ENCODE results near the gene DOCK2.
"Not testable (repeated sequence)": the region's sequence is repeated elsewhere in the genome, so short reads cannot be mapped to it uniquely, and the experiment has no call there.

Gene DOCK2

GRCh38 chr5:170076211-170076610, 439.1 kb downstream of the DOCK2 start:
- no peak for DNase-seq

- DNase-seq: no peak
Observed at GRCh38 chr5:170076739-170077138, 439.7 kb downstream of the DOCK2 start.

GRCh38 chr5:170077526-170077925, 440.5 kb downstream of the DOCK2 start:
- no peak for DNase-seq

GRCh38 chr5:170078458-170078857, 441.4 kb downstream of the DOCK2 start:
- no peak for DNase-seq

- DNase-seq: no peak
Observed at GRCh38 chr5:170078931-170079330, 441.9 kb downstream of the DOCK2 start.

- no peak for DNase-seq
Observed at GRCh38 chr5:170080217-170080616, 443.1 kb downstream of the DOCK2 start.

- DNase-seq: no peak
Observed at GRCh38 chr5:170080786-170081445, 443.8 kb downstream of the DOCK2 start.

- no peak for DNase-seq
Observed at GRCh38 chr5:170081616-170082015, 444.5 kb downstream of the DOCK2 start.

GRCh38 chr5:170082701-170083100, 445.6 kb downstream of the DOCK2 start:
- no peak for DNase-seq

- DNase-seq: no peak
Observed at GRCh38 chr5:170087168-170087817, 450.2 kb downstream of the DOCK2 start.

GRCh38 chr5:170092455-170093101, 455.5 kb downstream of the DOCK2 start:
- no peak for DNase-seq

GRCh38 chr5:170094329-170094728, 457.3 kb downstream of the DOCK2 start:
- DNase-seq: not testable (repeated sequence)

- DNase-seq: no peak
Observed at GRCh38 chr5:170095646-170096045, 458.6 kb downstream of the DOCK2 start.

GRCh38 chr5:170097934-170098333, 460.9 kb downstream of the DOCK2 start:
- DNase-seq: no peak

- DNase-seq: peak; percentile 51
Observed at GRCh38 chr5:170100066-170100943, 463.2 kb downstream of the DOCK2 start.

- no peak for DNase-seq
Observed at GRCh38 chr5:170103447-170103846, 466.4 kb downstream of the DOCK2 start.

- no peak for DNase-seq
Observed at GRCh38 chr5:170104299-170104698, 467.2 kb downstream of the DOCK2 start.

GRCh38 chr5:170104710-170105109, 467.6 kb downstream of the DOCK2 start:
- no peak for DNase-seq

GRCh38 chr5:170105642-170106611, 468.9 kb downstream of the DOCK2 start, which contains the start of gene FOXI1:
Gene FOXI1 (plus strand): TSS chr5:170105897. CDS start chr5:170105958, 61 bp downstream.
- no peak for DNase-seq

GRCh38 chr5:170107674-170108073, 470.6 kb downstream of the DOCK2 start:
- DNase-seq: no peak

- no peak for DNase-seq
Observed at GRCh38 chr5:170108266-170108785, 471.3 kb downstream of the DOCK2 start.
